ENCODE data around the gene DSCAM. TPM values are rescaled to one million over a fixed set of nuclear protein-coding genes. Genes with fewer than 3 reads are reported as not detected.

The DSCAM gene
- total and polyA plus RNA-seq, 8 donors = 0.37 TPM; not detected in 7

DNA sequence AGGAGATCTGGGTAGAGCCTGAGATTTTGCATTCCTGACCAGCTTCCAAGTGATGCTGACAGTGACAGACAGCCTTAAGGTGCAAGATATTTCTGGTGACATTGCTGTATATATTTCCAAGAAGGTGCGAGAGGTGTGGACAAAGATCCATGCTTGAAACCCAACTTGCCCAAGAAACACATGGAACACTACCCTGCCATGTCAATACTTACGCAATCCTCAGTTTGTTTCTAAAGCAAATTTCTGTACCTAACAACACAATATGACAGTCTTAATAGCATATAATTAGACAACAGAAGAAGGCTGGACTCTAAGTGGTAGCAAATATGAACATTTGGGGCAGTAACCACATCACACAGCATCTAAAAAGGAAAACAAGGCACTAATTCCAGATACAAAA lies 260.4 kb downstream of the DSCAM start:
- H3K27me3 ChIP-seq = no peaks in the 10 kb centered on the region
- intact Hi-C loops (cut with DNase I; ENCODE audit: low total_unique reads) = no loop called here
- WGBS, 5 donors = 79 to 97% (median 94%) methylated on average over 2 of the region's 2 CpGs
- no peak overlapping the region for H3K27ac ChIP-seq
- H3K9me3 ChIP-seq = no peaks in the 10 kb centered on the region
- DNase-seq = no peak
- H3K4me3 ChIP-seq = no peak overlapping the region
- H3K36me3 ChIP-seq = no peaks in the 10 kb centered on the region
- no peaks in the 10 kb centered on the region for H3K4me1 ChIP-seq
- TF ChIP-seq POLR2AphosphoS5 (IDR thresholded peaks at IDR 0.05) = no peak
- no peak for TF ChIP-seq POLR2A (IDR thresholded peaks at IDR 0.05)

DNA sequence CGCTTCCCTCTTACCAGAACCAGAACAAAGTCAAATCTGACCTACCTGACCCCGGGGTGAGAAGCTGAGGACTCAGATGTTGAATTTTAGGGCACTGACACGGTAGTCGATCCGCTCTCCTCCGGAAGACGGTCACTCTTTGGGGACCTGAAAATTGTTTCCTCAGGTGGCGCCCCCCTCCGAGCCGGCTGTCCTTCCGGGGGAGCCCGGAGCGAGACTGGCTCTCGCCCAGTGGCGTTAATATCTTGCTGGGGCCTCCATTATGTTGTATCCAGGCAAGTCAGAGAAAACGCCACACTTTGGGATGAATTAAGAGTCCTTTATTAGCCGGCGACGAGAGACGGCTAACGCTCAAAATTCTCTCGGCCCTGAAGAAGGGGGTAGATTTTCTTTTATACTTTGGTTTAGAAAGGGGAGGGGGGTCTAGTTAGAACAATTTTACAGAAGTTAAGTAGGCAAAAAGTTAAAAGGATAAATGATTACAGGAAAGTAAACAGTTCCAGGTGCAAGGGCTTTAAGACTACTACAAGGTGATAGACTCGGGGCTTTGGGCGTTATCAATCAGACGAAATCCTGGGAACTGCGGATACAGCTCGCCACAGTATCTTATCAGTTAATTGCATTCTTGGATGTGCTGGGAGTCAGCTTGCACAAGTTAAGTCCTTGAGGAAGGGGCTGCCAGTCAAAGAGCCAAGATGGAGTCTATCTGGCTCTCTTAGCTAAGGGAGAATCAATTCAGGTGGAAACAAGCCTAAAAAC lies 269.5 kb downstream of the DSCAM start:
- Histone ChIP-seq H3K27ac (no peak overlapping the region), H3K9me3 (peaks cover 0 to 8% (median 0%) of the 10 kb centered on the region in 4 donors), H3K4me1 (no peaks in the 10 kb centered on the region), H3K36me3 (no peaks in the 10 kb centered on the region), H3K27me3 (no peaks in the 10 kb centered on the region), H3K4me3 (no peak overlapping the region)
- TF ChIP-seq EP300 (IDR thresholded peaks at IDR 0.05) = no peak
- no peak for TF ChIP-seq POLR2AphosphoS5 (IDR thresholded peaks at IDR 0.05)
- TF ChIP-seq POLR2A (IDR thresholded peaks at IDR 0.05) = no peak
- TF ChIP-seq, protein P1, sequence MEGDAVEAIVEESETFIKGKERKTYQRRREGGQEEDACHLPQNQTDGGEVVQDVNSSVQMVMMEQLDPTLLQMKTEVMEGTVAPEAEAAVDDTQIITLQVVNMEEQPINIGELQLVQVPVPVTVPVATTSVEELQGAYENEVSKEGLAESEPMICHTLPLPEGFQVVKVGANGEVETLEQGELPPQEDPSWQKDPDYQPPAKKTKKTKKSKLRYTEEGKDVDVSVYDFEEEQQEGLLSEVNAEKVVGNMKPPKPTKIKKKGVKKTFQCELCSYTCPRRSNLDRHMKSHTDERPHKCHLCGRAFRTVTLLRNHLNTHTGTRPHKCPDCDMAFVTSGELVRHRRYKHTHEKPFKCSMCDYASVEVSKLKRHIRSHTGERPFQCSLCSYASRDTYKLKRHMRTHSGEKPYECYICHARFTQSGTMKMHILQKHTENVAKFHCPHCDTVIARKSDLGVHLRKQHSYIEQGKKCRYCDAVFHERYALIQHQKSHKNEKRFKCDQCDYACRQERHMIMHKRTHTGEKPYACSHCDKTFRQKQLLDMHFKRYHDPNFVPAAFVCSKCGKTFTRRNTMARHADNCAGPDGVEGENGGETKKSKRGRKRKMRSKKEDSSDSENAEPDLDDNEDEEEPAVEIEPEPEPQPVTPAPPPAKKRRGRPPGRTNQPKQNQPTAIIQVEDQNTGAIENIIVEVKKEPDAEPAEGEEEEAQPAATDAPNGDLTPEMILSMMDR (IDR thresholded peaks at IDR 0.05) = no peak
- 33 to 60% (median 51%) methylated on average over 27 of the region's 27 CpGs for WGBS, 5 donors
- DNase-seq = no peak
- intact Hi-C loops (cut with DNase I; ENCODE audit: low total_unique reads) = no loop called here

DNA sequence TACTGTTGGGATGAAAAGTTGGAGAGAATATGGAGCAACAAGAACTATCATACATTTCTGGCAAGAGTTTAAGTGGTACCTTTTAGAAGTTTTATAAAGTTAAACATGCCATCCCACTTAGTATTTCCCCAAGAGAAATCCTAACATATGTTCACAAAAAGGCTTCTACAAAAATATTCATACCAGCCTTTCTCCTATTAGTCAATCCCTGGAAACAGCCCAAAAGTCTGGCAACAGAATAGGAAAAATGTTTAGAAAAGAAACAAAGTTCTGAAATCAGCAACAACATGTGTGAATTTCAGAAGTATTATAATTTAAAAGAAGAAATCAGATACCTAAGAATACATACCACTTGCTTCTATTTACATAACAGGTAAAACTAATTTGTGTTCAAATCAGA lies 271.0 kb downstream of the DSCAM start:
- intact Hi-C loops (cut with DNase I; ENCODE audit: low total_unique reads) = no loop called here
- Histone ChIP-seq H3K36me3 (no peaks in the 10 kb centered on the region), H3K4me3 (no peak overlapping the region), H3K27ac (no peak overlapping the region), H3K4me1 (no peaks in the 10 kb centered on the region), H3K9me3 (peaks cover 0 to 8% (median 0%) of the 10 kb centered on the region in 4 donors), H3K27me3 (no peaks in the 10 kb centered on the region)
- no peak for DNase-seq
- TF ChIP-seq, protein P1 (IDR thresholded peaks at IDR 0.05) = no peak
- TF ChIP-seq POLR2A (IDR thresholded peaks at IDR 0.05) (no peak), EP300 (IDR thresholded peaks at IDR 0.05) (no peak), POLR2AphosphoS5 (IDR thresholded peaks at IDR 0.05) (no peak)

DNA sequence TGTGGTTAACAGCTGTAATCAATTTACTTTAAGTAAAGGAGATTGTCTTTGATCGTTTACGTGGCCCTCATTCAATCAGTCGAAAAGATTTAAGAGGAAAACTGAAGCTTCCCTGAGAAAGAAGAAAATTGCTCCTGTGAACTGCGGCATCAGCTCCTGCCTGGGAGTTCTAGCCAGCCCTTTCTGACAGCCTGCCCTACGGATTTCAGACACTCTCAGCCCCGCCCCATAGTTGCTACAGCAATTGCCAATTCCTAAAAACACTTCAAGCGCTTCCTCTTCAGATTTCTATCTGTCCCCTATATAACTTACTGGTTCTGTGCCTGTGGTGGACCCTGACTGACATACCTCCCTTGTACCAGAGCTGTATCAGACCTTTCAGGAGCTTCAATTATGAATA lies 277.6 kb downstream of the DSCAM start:
- WGBS, 5 donors = 37 to 62% (median 46%) methylated on average over 7 of the region's 7 CpGs
- Histone ChIP-seq H3K27ac (no peak overlapping the region), H3K36me3 (no peaks in the 10 kb centered on the region), H3K4me3 (no peak overlapping the region), H3K27me3 (peaks cover 0 to 5% (median 0%) of the 10 kb centered on the region in 3 donors), H3K4me1 (no peaks in the 10 kb centered on the region), H3K9me3 (peaks cover 0 to 7% (median 3%) of the 10 kb centered on the region in 4 donors)
- intact Hi-C loops (cut with DNase I; ENCODE audit: low total_unique reads) = no loop called here
- DNase-seq = no peak
- TF ChIP-seq POLR2AphosphoS5 (IDR thresholded peaks at IDR 0.05) (no peak), EP300 (IDR thresholded peaks at IDR 0.05) (no peak), POLR2A (IDR thresholded peaks at IDR 0.05) (no peak)
- TF ChIP-seq, protein P1 (IDR thresholded peaks at IDR 0.05) = no peak

DNA sequence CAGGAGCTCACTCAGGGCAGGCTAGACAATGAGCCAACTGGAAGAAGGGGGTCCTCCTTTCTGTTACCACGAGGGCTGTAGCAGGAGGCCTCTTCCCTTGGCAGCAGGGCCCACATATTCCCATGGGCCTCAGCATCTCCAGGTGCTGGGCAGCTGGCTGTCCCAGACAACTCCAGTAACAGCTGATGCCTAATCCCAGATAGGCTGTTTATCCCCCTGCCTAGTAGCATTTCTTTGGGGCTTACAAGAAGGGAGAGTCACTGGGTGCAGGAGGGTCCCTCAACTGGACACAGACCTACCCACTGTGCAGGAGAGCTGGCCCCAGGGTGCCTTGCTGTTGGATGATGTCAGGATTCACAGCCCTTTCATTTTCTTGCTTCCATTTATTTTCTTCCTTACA lies 278.2 kb downstream of the DSCAM start:
- Histone ChIP-seq H3K27me3 (peaks cover 0 to 5% (median 0%) of the 10 kb centered on the region in 3 donors), H3K4me1 (no peaks in the 10 kb centered on the region), H3K9me3 (peaks cover 0 to 7% (median 3%) of the 10 kb centered on the region in 4 donors), H3K4me3 (no peak overlapping the region), H3K27ac (no peak overlapping the region), H3K36me3 (no peaks in the 10 kb centered on the region)
- WGBS, 5 donors = 15 to 50% (median 23%) methylated on average over 1 of the region's 1 CpG
- TF ChIP-seq POLR2A (IDR thresholded peaks at IDR 0.05) (no peak), EP300 (IDR thresholded peaks at IDR 0.05) (no peak), POLR2AphosphoS5 (IDR thresholded peaks at IDR 0.05) (no peak)
- TF ChIP-seq, protein P1 (IDR thresholded peaks at IDR 0.05) = no peak
- peak in 1 of 2 donors; percentile 22 for DNase-seq
- intact Hi-C loops (cut with DNase I; ENCODE audit: low total_unique reads) = no loop called here
